MCF 10A (cell line): ENCODE data around the gene USP11. TPM values are rescaled to one million over a fixed set of nuclear protein-coding genes. Genes with fewer than 3 reads are reported as not detected.

ENCODE experiments used
- BruUV-seq: library from RNA; stranded (reverse); fragments of 400-500 nt; replicated peaks from 2 replicates; lab custom pipeline; 2021; lab: Mats Ljungman, UMichigan
- CTCF ChIA-PET: fragments of 300-600 bp; sonication (Branson Sonifier 250); formaldehyde crosslinking; extraction: SDS; loops from one replicate; lab custom pipeline; 2021; ENCODE audit warnings: antibody characterized with exemption, inconsistent platforms; lab: Yijun Ruan, JAX
- POLR2A ChIA-PET: fragments of 300-600, 350-650 bp; sonication (Branson Sonifier 250); formaldehyde crosslinking; extraction: SDS; loops from one replicate; lab custom pipeline; 2020; ENCODE audit warnings: antibody characterized with exemption, inconsistent platforms; lab: Yijun Ruan, JAX
- DNase-seq: peaks from one replicate; pipeline ENCODE4 v3.0.0-alpha.2; 2018; ENCODE audit not compliant: unreplicated experiment
- H3K27ac Mint-ChIP-seq: one replicate; pipeline ENCODE4 v1.8.0; 2022; ENCODE audit warnings: mild to moderate bottlenecking, low read depth, mixed read lengths; ENCODE audit not compliant: unreplicated experiment
- H3K27me3 Mint-ChIP-seq: one replicate; pipeline ENCODE4 v1.8.0; 2022; ENCODE audit warnings: mixed read lengths; ENCODE audit not compliant: insufficient read depth, unreplicated experiment
- H3K36me3 Mint-ChIP-seq: one replicate; pipeline ENCODE4 v1.8.0; 2022; ENCODE audit warnings: mild to moderate bottlenecking, moderate library complexity, mixed read lengths; ENCODE audit not compliant: insufficient read depth, unreplicated experiment
- H3K4me1 Mint-ChIP-seq: one replicate; pipeline ENCODE4 v1.8.0; 2022; ENCODE audit warnings: mixed read lengths; ENCODE audit not compliant: insufficient read depth, unreplicated experiment
- H3K4me3 Mint-ChIP-seq: one replicate; pipeline ENCODE4 v1.8.0; 2022; ENCODE audit warnings: mild to moderate bottlenecking, moderate library complexity, mixed read lengths; ENCODE audit not compliant: unreplicated experiment
- H3K9me3 Mint-ChIP-seq: one replicate; pipeline ENCODE4 v1.8.0; 2022; ENCODE audit warnings: mixed read lengths; ENCODE audit not compliant: unreplicated experiment
- CTCF ChIP-seq: fragments of 200-600 bp; IDR thresholded peaks from one replicate; pipeline ENCODE4 v1.8.0; 2022; ENCODE audit warnings: antibody characterized with exemption, mild to moderate bottlenecking; ENCODE audit not compliant: unreplicated experiment
- intact Hi-C: fragments of 100-400 bp; cut with micrococcal nuclease; formaldehyde crosslinking; loops from 2 replicates; pipeline ENCODE4 v1.14.1; 2022
- total RNA-seq: library from RNA; stranded (reverse); gene quantifications from 2 replicates; pipeline ENCODE4 v1.2.3, GENCODE V29; 2022

The USP11 gene
- total RNA-seq, 1 experiment from 2014 or later, result 20.3 TPM

GRCh38 chrX:47239898-47240545 is 7.2 kb downstream of the USP11 start:
- H3K4me3 Mint-ChIP-seq, result no peak overlapping the region
- H3K4me1 Mint-ChIP-seq, result peaks cover 6% of the 10 kb centered on the region
- H3K27me3 Mint-ChIP-seq, result peaks cover 65% of the 10 kb centered on the region
- no peak overlapping the region for H3K27ac Mint-ChIP-seq
- no peak for TF ChIP-seq CTCF
- H3K36me3 Mint-ChIP-seq, result peaks cover 28% of the 10 kb centered on the region
- H3K9me3 Mint-ChIP-seq, result peaks cover 5% of the 10 kb centered on the region
- BruUV-seq, result no TSS peak
- intact Hi-C loops, result no loop called here
- no peak for DNase-seq
- ChIA-PET POLR2A (interaction anchor here (0.6 kb wide), 1 partner anchor 9 kb away, joined by 3 read pairs; no protein-coding TSS in a partner anchor), CTCF (interaction anchor here (1.0 kb wide), 1 partner anchor 145 kb away, joined by 3 read pairs; no protein-coding TSS in a partner anchor)

- no peak overlapping the region for H3K4me3 Mint-ChIP-seq
- intact Hi-C loops, result no loop called here
- ChIA-PET POLR2A (no interaction called here), CTCF (interaction anchor here (0.5 to 1.0 kb wide), 2 partner anchors 9 to 144 kb away, joined by 3 read pairs; no protein-coding TSS in a partner anchor)
- H3K4me1 Mint-ChIP-seq, result peaks cover 1% of the 10 kb centered on the region
- TF ChIP-seq CTCF, result no peak
- H3K27ac Mint-ChIP-seq, result no peak overlapping the region
- H3K9me3 Mint-ChIP-seq, result peaks cover 5% of the 10 kb centered on the region
- DNase-seq, result no peak
- BruUV-seq, result no TSS peak
- H3K27me3 Mint-ChIP-seq, result peaks cover 63% of the 10 kb centered on the region
- H3K36me3 Mint-ChIP-seq, result peaks cover 28% of the 10 kb centered on the region
Observed at GRCh38 chrX:47240619-47241018, 7.8 kb downstream of the USP11 start.

GRCh38 chrX:47241201-47242011 is 8.6 kb downstream of the USP11 start:
- Mint-ChIP-seq H3K27me3 (peaks cover 66% of the 10 kb centered on the region), H3K27ac (no peak overlapping the region), H3K36me3 (peaks cover 27% of the 10 kb centered on the region), H3K4me1 (no peaks in the 10 kb centered on the region), H3K4me3 (no peak overlapping the region), H3K9me3 (peaks cover 5% of the 10 kb centered on the region)
- DNase-seq, result no peak
- intact Hi-C loops, result no loop called here
- BruUV-seq, result no TSS peak
- TF ChIP-seq CTCF, result no peak
- CTCF ChIA-PET, result interaction anchor here (0.5 kb wide), 1 partner anchor 9 kb away, joined by 3 read pairs; no protein-coding TSS in a partner anchor
- POLR2A ChIA-PET, result no interaction called here

- Mint-ChIP-seq H3K4me3 (no peak overlapping the region), H3K4me1 (no peaks in the 10 kb centered on the region), H3K36me3 (peaks cover 27% of the 10 kb centered on the region), H3K9me3 (peaks cover 5% of the 10 kb centered on the region), H3K27ac (no peak overlapping the region), H3K27me3 (peaks cover 63% of the 10 kb centered on the region)
- BruUV-seq, result no TSS peak
- ChIA-PET CTCF (no interaction called here), POLR2A (no interaction called here)
- intact Hi-C loops, result no loop called here
- no peak for DNase-seq
- no peak for TF ChIP-seq CTCF
Observed at GRCh38 chrX:47242321-47242720, 9.5 kb downstream of the USP11 start.
